IMR-90 (cell line): ENCODE data around the gene WHRN. TPM values are rescaled to one million over a fixed set of nuclear protein-coding genes. Genes with fewer than 3 reads are reported as not detected.

Experiments
- ATAC-seq: fragments of 200-7000 bp; cut with Tn5 transposase; 2 replicates; pipeline ENCODE4 v1.9.1; 2020; ENCODE audit warnings: low read depth, mild to moderate bottlenecking, moderate library complexity
- BruUV-seq: library from RNA; stranded (reverse); fragments of 400-500 nt; replicated peaks from 2 replicates; lab custom pipeline; 2021; lab: Mats Ljungman, UMichigan
- CTCF ChIA-PET: fragments of 300-600 bp; formaldehyde crosslinking; extraction: SDS; loops from one replicate; lab custom pipeline; 2021; ENCODE audit warnings: antibody characterized with exemption; lab: Yijun Ruan, JAX
- POLR2A ChIA-PET: fragments of 300-600 bp; sonication (Branson Sonifier 250); formaldehyde crosslinking; loops from one replicate; lab custom pipeline; 2022; ENCODE audit warnings: antibody characterized with exemption; ENCODE audit not compliant: unreplicated experiment; lab: Charles Lee
- DNase-seq: peaks from one replicate; pipeline ENCODE4 v3.0.0; 2013
- H2AFZ ChIP-seq: replicated peaks from 2 replicates; pipeline ENCODE3; 2013; ENCODE audit warnings: low read length, mild to moderate bottlenecking; ENCODE audit not compliant: poor library complexity
- H2AK5ac ChIP-seq: 2 replicates; pipeline ENCODE4 v1.6.1; 2013; ENCODE audit warnings: low read depth, low read length, inconsistent platforms
- H2AK9ac ChIP-seq: replicated peaks from 2 replicates; pipeline ENCODE3; 2013; ENCODE audit warnings: mild to moderate bottlenecking, low read depth, low read length, moderate library complexity; ENCODE audit not compliant: poor library complexity
- H2BK120ac ChIP-seq: 2 replicates; pipeline ENCODE4 v1.6.1; 2013; ENCODE audit warnings: low read depth, low read length, inconsistent platforms
- H2BK15ac ChIP-seq: 3 replicates; pipeline ENCODE4 v1.6.1; 2013; ENCODE audit warnings: low read depth, low read length, inconsistent platforms
- H2BK20ac ChIP-seq: 2 replicates; pipeline ENCODE4 v1.6.1; 2013; ENCODE audit warnings: low read depth, mild to moderate bottlenecking, inconsistent platforms, low read length, moderate library complexity
- H2BK5ac ChIP-seq: 2 replicates; pipeline ENCODE4 v1.6.1; 2013; ENCODE audit warnings: mild to moderate bottlenecking, low read depth, low read length, inconsistent platforms; ENCODE audit not compliant: poor library complexity, severe bottlenecking
- H3K14ac ChIP-seq: replicated peaks from 2 replicates; pipeline ENCODE4 v1.6.1; 2013; ENCODE audit warnings: low read depth, low read length, inconsistent platforms
- H3K18ac ChIP-seq: 2 replicates; pipeline ENCODE4 v1.6.1; 2013; ENCODE audit warnings: low read depth, low read length, control low read depth
- H3K23ac ChIP-seq: 2 replicates; pipeline ENCODE4 v1.6.1; 2013; ENCODE audit warnings: low read depth, low read length, inconsistent platforms
- H3K27ac ChIP-seq: 2 replicates; pipeline ENCODE4 v1.5.1; 2013; ENCODE audit warnings: mild to moderate bottlenecking, control low read depth, low read length; ENCODE audit not compliant: insufficient read depth
- H3K27me3 ChIP-seq: 2 replicates; pipeline ENCODE4 v1.6.1; 2013; ENCODE audit warnings: low read length; ENCODE audit not compliant: control insufficient read depth, insufficient read depth
- H3K36me3 ChIP-seq: 2 replicates; pipeline ENCODE4 v1.6.1; 2013; ENCODE audit warnings: low read length, mixed read lengths; ENCODE audit not compliant: control insufficient read depth, insufficient read depth
- H3K4ac ChIP-seq: 2 replicates; pipeline ENCODE4 v1.6.1; 2013; ENCODE audit warnings: low read depth, low read length, inconsistent platforms
- H3K4me1 ChIP-seq: 2 replicates; pipeline ENCODE4 v1.6.1; 2013; ENCODE audit warnings: low read length, mixed read lengths; ENCODE audit not compliant: control insufficient read depth, insufficient read depth
- H3K4me2 ChIP-seq: 2 replicates; pipeline ENCODE4 v1.6.1; 2013; ENCODE audit warnings: low read depth, mild to moderate bottlenecking, control low read depth, low read length, moderate library complexity
- H3K4me3 ChIP-seq: 2 replicates; pipeline ENCODE4 v1.5.1; 2013; ENCODE audit warnings: low read depth, mild to moderate bottlenecking, control low read depth, low read length, moderate library complexity; ENCODE audit not compliant: insufficient read depth
- H3K56ac ChIP-seq: 2 replicates; pipeline ENCODE4 v1.6.1; 2013; ENCODE audit warnings: low read length, inconsistent platforms; ENCODE audit not compliant: insufficient read depth; ENCODE audit errors: extremely low read depth
- H3K79me1 ChIP-seq, 2 experiments: 2 replicates each; pipeline ENCODE4 v1.6.1; 2013; ENCODE audit warnings: low read length in 2 of 2, inconsistent platforms in 1 of 2, low read depth in 1 of 2
- H3K9ac ChIP-seq: 2 replicates; pipeline ENCODE4 v1.6.1; 2013; ENCODE audit warnings: low read depth, low read length, control low read depth
- H3K9me1 ChIP-seq: 2 replicates; pipeline ENCODE4 v1.6.1; 2013; ENCODE audit warnings: low read length, inconsistent platforms; ENCODE audit not compliant: insufficient read depth
- H3K9me3 ChIP-seq: 2 replicates; pipeline ENCODE4 v1.6.1; 2013; ENCODE audit warnings: low read length; ENCODE audit not compliant: control insufficient read depth, insufficient read depth
- H4K20me1 ChIP-seq: 2 replicates; pipeline ENCODE4 v1.6.1; 2013; ENCODE audit warnings: low read length, inconsistent platforms; ENCODE audit not compliant: insufficient read depth
- H4K5ac ChIP-seq: 2 replicates; pipeline ENCODE4 v1.6.1; 2013; ENCODE audit warnings: mild to moderate bottlenecking, low read depth, low read length, control low read depth
- H4K8ac ChIP-seq, 2 experiments: 2 replicates each; pipeline ENCODE4 v1.6.1; 2013; ENCODE audit warnings: low read depth in 2 of 2, low read length in 2 of 2, control low read depth in 1 of 2, inconsistent platforms in 1 of 2
- H4K91ac ChIP-seq: 2 replicates; pipeline ENCODE4 v1.6.1; 2013; ENCODE audit warnings: low read depth, low read length, inconsistent platforms; ENCODE audit not compliant: insufficient read depth
- ELK1 ChIP-seq: fragments of 150-350 bp; IDR thresholded peaks from 2 replicates; pipeline ENCODE4 v1.6.1; 2016; ENCODE audit warnings: low read depth, mild to moderate bottlenecking, low read length, moderate library complexity, borderline replicate concordance
- RAD21 ChIP-seq: IDR thresholded peaks from 2 replicates; pipeline ENCODE4 v1.6.1; 2012; ENCODE audit warnings: low read length, improper control_type of control experiment
- SMC3 ChIP-seq: fragments of 150-350 bp; IDR thresholded peaks from 2 replicates; pipeline ENCODE4 v1.6.1; 2016; ENCODE audit warnings: low read depth, mild to moderate bottlenecking, antibody characterized with exemption, low read length, moderate library complexity
- WGBS, 2 experiments: methylation state at CpG; one replicate each; pipeline versions ENCODE4 v1.1.5 to v1.1.7; 2013; ENCODE audit warnings: missing lambda C conversion rate in 2 of 2; ENCODE audit not compliant: insufficient read length in 1 of 2; ENCODE audit errors: extremely low coverage in 2 of 2; 5-methylcytosine and 5-hydroxymethylcytosine counted together
- dilution Hi-C: fragments of 300-500 bp; cut with HindIII; formaldehyde crosslinking; loops from one replicate; pipeline ENCODE4 v1.14.3; 2018; ENCODE audit warnings: low sequenced_read_pairs; ENCODE audit not compliant: unreplicated experiment
- in situ Hi-C: fragments of 300-500 bp; cut with MboI; formaldehyde crosslinking; loops from 3 replicates; pipeline ENCODE4 v1.14.3; 2019; ENCODE audit warnings: low sequenced_read_pairs, inconsistent platforms, mixed read lengths
- intact Hi-C: fragments of 100-400 bp; cut with micrococcal nuclease; formaldehyde crosslinking; loops from 2 replicates; pipeline ENCODE4 v1.10.0; 2022
- polyA plus RNA-seq, 3 experiments: library from polyadenylated mRNA; depleted of rRNA; stranded (reverse); fragments of >200 nt; gene quantifications; 2 replicates each; pipeline ENCODE4 v1.2.3, GENCODE V29; 2012; ENCODE audit warnings: low replicate concordance in 1 of 3
- total RNA-seq: library from RNA; depleted of rRNA; stranded (reverse); fragments of >200 nt; gene quantifications from 2 replicates; pipeline ENCODE4 v1.2.3, GENCODE V29; 2012

WHRN gene
- total and polyA plus RNA-seq, 2 of the 4 experiments (the other 2 are of a cell fraction) = 0.18 to 2.6 TPM

DNA sequence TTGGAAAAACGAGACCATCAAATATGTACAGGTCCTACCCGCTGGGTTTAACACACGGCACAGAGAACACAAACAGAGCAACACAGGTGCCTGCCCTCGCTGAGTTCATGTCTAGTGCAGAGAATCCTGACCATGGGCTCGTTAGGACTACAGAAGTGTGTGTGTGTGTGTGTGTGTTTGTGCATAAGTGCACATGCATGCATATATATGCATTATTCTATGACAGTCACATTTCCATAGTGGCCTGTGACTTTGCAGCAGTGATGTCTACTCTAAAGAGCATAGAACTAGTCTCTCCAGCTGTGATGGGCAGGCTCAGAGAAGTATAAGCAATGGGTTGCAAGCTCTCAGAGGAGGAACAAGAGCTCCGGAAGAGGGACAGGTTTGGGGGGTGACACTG lies 147.9 kb downstream of the WHRN start:
- DNase-seq (no peak), ATAC-seq (no peak)
- no peaks in the 10 kb centered on the region; a peak in 1 of 4 replicates for H3K79me1 ChIP-seq
- no peak overlapping the region for H3K27ac ChIP-seq
- H3K9ac ChIP-seq = no peak overlapping the region
- H3K36me3 ChIP-seq = peaks cover 64% of the 10 kb centered on the region
- no peak overlapping the region for H3K4me2 ChIP-seq
- no peak overlapping the region for H4K91ac ChIP-seq
- no peak overlapping the region for H2AK5ac ChIP-seq
- H4K5ac ChIP-seq = no peak overlapping the region
- H3K27me3 ChIP-seq = no peaks in the 10 kb centered on the region
- 100% methylated on average over 1 of the region's 6 CpGs; no CpG with 5 or more reads in 1 of the 2 experiments for WGBS, 2 experiments
- no peak overlapping the region for H4K8ac ChIP-seq
- ChIA-PET CTCF (no interaction called here), POLR2A (no interaction called here)
- no TSS peak for BruUV-seq
- no peak overlapping the region for H3K4ac ChIP-seq
- H3K18ac ChIP-seq = no peak overlapping the region
- no peak overlapping the region for H2BK15ac ChIP-seq
- TF ChIP-seq ELK1 (no peak), RAD21 (no peak), SMC3 (no peak)
- H3K56ac ChIP-seq = no peak overlapping the region
- no peak overlapping the region for H3K4me3 ChIP-seq
- dilution Hi-C loops = no loop called here
- in situ Hi-C loops = no loop called here
- intact Hi-C loops = no loop called here
- no peaks in the 10 kb centered on the region for H4K20me1 ChIP-seq
- H3K4me1 ChIP-seq = peaks cover 2% of the 10 kb centered on the region; the same call in 1 of the 2 replicates
- H2BK5ac ChIP-seq = no peak overlapping the region
- no peaks in the 10 kb centered on the region for H3K9me3 ChIP-seq
- H2BK20ac ChIP-seq = no peak overlapping the region
- no peak overlapping the region for H2AK9ac ChIP-seq
- no peak overlapping the region for H3K23ac ChIP-seq
- no peak overlapping the region for H2BK120ac ChIP-seq
- H3K9me1 ChIP-seq = no peaks in the 10 kb centered on the region
- no peak overlapping the region for H3K14ac ChIP-seq
- no peak overlapping the region for H2AFZ ChIP-seq
